ENCODE measurements around the gene SHOX. TPM values are rescaled to one million over a fixed set of nuclear protein-coding genes. Genes with fewer than 3 reads are reported as not detected.

Gene SHOX
- total RNA-seq, 1 experiment from 2014 or later, result not detected

GRCh38 chrX:685120-686032, 54.8 kb downstream of the SHOX start:
- Histone ChIP-seq H3K4me1 (ENCODE audit: control insufficient read depth in 1 of 2, insufficient read depth in 2 of 2, low read length in 2 of 2) (no peaks in the 10 kb centered on the region), H3K27ac (ENCODE audit: low read depth, low read length) (no peak overlapping the region), H2AFZ (ENCODE audit: low read depth, low read length, poor library complexity, severe bottlenecking) (no peak overlapping the region), H3K36me3 (ENCODE audit: control insufficient read depth in 1 of 2, insufficient read depth in 2 of 2, low read length in 2 of 2) (no peaks in the 10 kb centered on the region), H3K9me2 (ENCODE audit: insufficient read depth) (no peaks in the 10 kb centered on the region), H4K20me1 (ENCODE audit: insufficient read depth) (no peaks in the 10 kb centered on the region), H3K9me3 (ENCODE audit: control insufficient read depth in 1 of 2, insufficient read depth in 1 of 2, low read depth in 1 of 2, low read length in 2 of 2) (no peaks in the 10 kb centered on the region), H3K9ac (ENCODE audit: low read length) (no peak overlapping the region), H3K27me3 (ENCODE audit: insufficient read depth, low read length) (no peaks in the 10 kb centered on the region; the same call in 1 of the 2 replicates), H3K4me3 (replicated peaks in 1 of 2; ENCODE audit: low read depth in 1 of 2, low read length in 2 of 2) (no peak overlapping the region), H3K79me2 (ENCODE audit: insufficient read depth, low read length) (no peaks in the 10 kb centered on the region), H3K4me2 (ENCODE audit: low read length) (no peak overlapping the region)
- DNase-seq (ENCODE audit: low read depth, low spot score) (no peak), ATAC-seq (no peak)
- ChIA-PET RAD21 (ENCODE audit: low non-redundant PET in 1 of 2, low total read pairs in 2 of 2, uncharacterized antibody in 2 of 2, unreplicated experiment in 2 of 2) (no interaction called here), CTCF (no interaction called here), POLR2A (no interaction called here)
- intact Hi-C loops (cut with micrococcal nuclease), result no loop called here
- no TSS peak for BruUV-seq (replicated peaks)
- TF ChIP-seq YY1 (IDR thresholded peaks at IDR 0.05; ENCODE audit: extremely low read depth, insufficient replicate concordance, low read depth, low read length) (no peak), POLR2AphosphoS5 (IDR thresholded peaks at IDR 0.05; ENCODE audit: low read depth, low read length) (no peak), JUND (IDR thresholded peaks at IDR 0.05) (no peak), REST (IDR thresholded peaks at IDR 0.05; ENCODE audit: low read depth) (no peak), CEBPB (IDR thresholded peaks at IDR 0.05; ENCODE audit: low read depth) (no peak), TCF7L2 (IDR thresholded peaks at IDR 0.05; ENCODE audit: borderline replicate concordance, extremely low read depth, insufficient read depth, insufficient read length) (no peak), CBX3 (IDR thresholded peaks at IDR 0.05; ENCODE audit: low read depth) (no peak), ELF1 (IDR thresholded peaks at IDR 0.05; ENCODE audit: borderline replicate concordance, low read depth) (no peak), SRF (IDR thresholded peaks at IDR 0.05; ENCODE audit: low read depth) (no peak), ZNF274 (IDR thresholded peaks at IDR 0.05; ENCODE audit: low read depth, low read length) (no peak), ATF3 (IDR thresholded peaks at IDR 0.05) (no peak), SIN3A (IDR thresholded peaks at IDR 0.05; ENCODE audit: low read depth) (no peak), RAD21 (IDR thresholded peaks at IDR 0.05; ENCODE audit: low read depth) (no peak), POLR2A (IDR thresholded peaks at IDR 0.05; ENCODE audit: borderline replicate concordance, extremely low read depth, insufficient read depth, insufficient read length) (no peak), EZH2 (IDR thresholded peaks at IDR 0.05) (no peak), SP1 (IDR thresholded peaks at IDR 0.05; ENCODE audit: low read depth) (no peak)
- TF ChIP-seq, protein P1, sequence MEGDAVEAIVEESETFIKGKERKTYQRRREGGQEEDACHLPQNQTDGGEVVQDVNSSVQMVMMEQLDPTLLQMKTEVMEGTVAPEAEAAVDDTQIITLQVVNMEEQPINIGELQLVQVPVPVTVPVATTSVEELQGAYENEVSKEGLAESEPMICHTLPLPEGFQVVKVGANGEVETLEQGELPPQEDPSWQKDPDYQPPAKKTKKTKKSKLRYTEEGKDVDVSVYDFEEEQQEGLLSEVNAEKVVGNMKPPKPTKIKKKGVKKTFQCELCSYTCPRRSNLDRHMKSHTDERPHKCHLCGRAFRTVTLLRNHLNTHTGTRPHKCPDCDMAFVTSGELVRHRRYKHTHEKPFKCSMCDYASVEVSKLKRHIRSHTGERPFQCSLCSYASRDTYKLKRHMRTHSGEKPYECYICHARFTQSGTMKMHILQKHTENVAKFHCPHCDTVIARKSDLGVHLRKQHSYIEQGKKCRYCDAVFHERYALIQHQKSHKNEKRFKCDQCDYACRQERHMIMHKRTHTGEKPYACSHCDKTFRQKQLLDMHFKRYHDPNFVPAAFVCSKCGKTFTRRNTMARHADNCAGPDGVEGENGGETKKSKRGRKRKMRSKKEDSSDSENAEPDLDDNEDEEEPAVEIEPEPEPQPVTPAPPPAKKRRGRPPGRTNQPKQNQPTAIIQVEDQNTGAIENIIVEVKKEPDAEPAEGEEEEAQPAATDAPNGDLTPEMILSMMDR (IDR thresholded peaks at IDR 0.05 in 2 of 3, conservative IDR thresholded peaks at IDR 0.05 in 1 of 3; ENCODE audit: borderline replicate concordance in 1 of 3, insufficient read depth in 1 of 3, low read depth in 2 of 3, low read length in 2 of 3), result no peak
- TF ChIP-seq, protein P2, sequence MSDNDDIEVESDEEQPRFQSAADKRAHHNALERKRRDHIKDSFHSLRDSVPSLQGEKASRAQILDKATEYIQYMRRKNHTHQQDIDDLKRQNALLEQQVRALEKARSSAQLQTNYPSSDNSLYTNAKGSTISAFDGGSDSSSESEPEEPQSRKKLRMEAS (IDR thresholded peaks at IDR 0.05), result no peak
- TF ChIP-seq, protein P3, sequence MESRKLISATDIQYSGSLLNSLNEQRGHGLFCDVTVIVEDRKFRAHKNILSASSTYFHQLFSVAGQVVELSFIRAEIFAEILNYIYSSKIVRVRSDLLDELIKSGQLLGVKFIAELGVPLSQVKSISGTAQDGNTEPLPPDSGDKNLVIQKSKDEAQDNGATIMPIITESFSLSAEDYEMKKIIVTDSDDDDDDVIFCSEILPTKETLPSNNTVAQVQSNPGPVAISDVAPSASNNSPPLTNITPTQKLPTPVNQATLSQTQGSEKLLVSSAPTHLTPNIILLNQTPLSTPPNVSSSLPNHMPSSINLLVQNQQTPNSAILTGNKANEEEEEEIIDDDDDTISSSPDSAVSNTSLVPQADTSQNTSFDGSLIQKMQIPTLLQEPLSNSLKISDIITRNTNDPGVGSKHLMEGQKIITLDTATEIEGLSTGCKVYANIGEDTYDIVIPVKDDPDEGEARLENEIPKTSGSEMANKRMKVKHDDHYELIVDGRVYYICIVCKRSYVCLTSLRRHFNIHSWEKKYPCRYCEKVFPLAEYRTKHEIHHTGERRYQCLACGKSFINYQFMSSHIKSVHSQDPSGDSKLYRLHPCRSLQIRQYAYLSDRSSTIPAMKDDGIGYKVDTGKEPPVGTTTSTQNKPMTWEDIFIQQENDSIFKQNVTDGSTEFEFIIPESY (IDR thresholded peaks at IDR 0.05; ENCODE audit: extremely low read depth, insufficient replicate concordance, low read length), result no peak
